BJ (cell line): Measurements from ENCODE around the gene RPL10A. TPM values are rescaled to one million over a fixed set of nuclear protein-coding genes. Genes with fewer than 3 reads are reported as not detected.
"Not testable (repeated sequence)": the region's sequence is repeated elsewhere in the genome, so short reads cannot be mapped to it uniquely, and the experiment has no call there.

Source experiments
- CTCF ChIA-PET: fragments of 350-600 bp; formaldehyde crosslinking; extraction: SDS; loops from one replicate; lab custom pipeline; 2021; ENCODE audit warnings: antibody characterized with exemption, inconsistent platforms; lab: Yijun Ruan, JAX
- POLR2A ChIA-PET: fragments of 300-600 bp; sonication (Branson Sonifier 250); formaldehyde crosslinking; extraction: SDS; loops from one replicate; lab custom pipeline; 2021; ENCODE audit warnings: antibody characterized with exemption; lab: Charles Lee
- DNase-seq: peaks from one replicate; pipeline ENCODE4 v3.0.0-alpha.2; 2011; ENCODE audit warnings: low read depth
- H3K27me3 ChIP-seq: 2 replicates; pipeline ENCODE4 v1.6.0; 2011; ENCODE audit warnings: low read length; ENCODE audit not compliant: control insufficient read depth, insufficient read depth
- H3K36me3 ChIP-seq: 2 replicates; pipeline ENCODE4 v1.5.1; 2011; ENCODE audit warnings: low read length; ENCODE audit not compliant: control insufficient read depth, insufficient read depth
- H3K4me3 ChIP-seq: 2 replicates; pipeline ENCODE4 v1.5.1; 2011; ENCODE audit warnings: low read depth, mild to moderate bottlenecking, control low read depth, low read length
- polyA plus RNA-seq: library from polyadenylated mRNA; depleted of rRNA; stranded (reverse); fragments of >200 nt; gene quantifications from 2 replicates; pipeline ENCODE4 v1.2.3, GENCODE V29; 2011
- TF ChIP-seq, protein P1 (sequence below): IDR thresholded peaks from 2 replicates; pipeline ENCODE4 v1.5.1; 2011; ENCODE audit warnings: low read depth, mild to moderate bottlenecking, control low read depth, inconsistent platforms, low read length, moderate library complexity; ENCODE audit not compliant: insufficient read depth

Gene RPL10A
- polyA plus RNA-seq, 1 experiment = 2,524 TPM

DNA sequence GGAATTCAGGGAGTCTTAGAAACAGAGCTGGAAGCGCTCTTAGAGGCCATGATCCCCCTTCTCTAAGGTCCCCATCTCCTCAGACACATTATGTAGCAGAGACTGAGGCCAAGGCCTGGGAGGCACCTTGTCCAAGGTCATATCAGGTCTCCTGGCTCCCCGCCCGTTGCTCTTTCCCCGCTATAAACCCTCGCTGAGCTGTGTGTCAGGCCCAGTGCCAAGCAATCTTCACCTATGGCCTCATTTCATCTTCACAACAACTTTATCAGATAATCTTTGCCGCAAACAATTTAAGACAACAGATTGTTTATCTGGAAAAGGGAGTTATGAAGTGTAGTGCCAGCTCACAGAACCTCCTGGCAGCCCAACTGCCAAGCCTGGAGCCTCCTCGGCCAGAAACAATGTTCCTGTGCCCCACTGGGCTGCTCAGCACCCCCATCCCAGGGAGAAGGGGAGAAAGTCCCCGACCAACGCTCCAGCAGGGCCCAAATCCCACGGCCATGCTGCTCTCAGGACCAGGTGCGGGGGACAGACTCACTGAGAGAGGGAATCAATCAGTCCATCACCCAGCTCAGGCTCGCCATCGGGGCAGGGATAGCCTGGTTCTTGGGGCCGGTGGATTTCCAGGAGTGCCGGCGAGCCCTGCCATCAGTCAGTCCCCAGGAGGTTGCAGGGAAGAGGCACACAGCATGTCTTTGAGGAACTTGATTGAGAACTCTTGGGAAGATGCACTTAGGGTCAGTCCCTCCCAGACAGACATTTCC, 32.9 kb upstream of the RPL10A start:
- H3K27me3 ChIP-seq = no peaks in the 10 kb centered on the region
- POLR2A ChIA-PET = no interaction called here
- DNase-seq = no peak
- H3K36me3 ChIP-seq = no peaks in the 10 kb centered on the region
- CTCF ChIA-PET = interaction anchor here (0.7 to 4.2 kb wide), 4 partner anchors 9 to 30 kb away, joined by 3 to 24 read pairs (median 3); no protein-coding TSS in a partner anchor
- TF ChIP-seq, protein P1, sequence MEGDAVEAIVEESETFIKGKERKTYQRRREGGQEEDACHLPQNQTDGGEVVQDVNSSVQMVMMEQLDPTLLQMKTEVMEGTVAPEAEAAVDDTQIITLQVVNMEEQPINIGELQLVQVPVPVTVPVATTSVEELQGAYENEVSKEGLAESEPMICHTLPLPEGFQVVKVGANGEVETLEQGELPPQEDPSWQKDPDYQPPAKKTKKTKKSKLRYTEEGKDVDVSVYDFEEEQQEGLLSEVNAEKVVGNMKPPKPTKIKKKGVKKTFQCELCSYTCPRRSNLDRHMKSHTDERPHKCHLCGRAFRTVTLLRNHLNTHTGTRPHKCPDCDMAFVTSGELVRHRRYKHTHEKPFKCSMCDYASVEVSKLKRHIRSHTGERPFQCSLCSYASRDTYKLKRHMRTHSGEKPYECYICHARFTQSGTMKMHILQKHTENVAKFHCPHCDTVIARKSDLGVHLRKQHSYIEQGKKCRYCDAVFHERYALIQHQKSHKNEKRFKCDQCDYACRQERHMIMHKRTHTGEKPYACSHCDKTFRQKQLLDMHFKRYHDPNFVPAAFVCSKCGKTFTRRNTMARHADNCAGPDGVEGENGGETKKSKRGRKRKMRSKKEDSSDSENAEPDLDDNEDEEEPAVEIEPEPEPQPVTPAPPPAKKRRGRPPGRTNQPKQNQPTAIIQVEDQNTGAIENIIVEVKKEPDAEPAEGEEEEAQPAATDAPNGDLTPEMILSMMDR = no peak
- H3K4me3 ChIP-seq = no peak overlapping the region

DNA sequence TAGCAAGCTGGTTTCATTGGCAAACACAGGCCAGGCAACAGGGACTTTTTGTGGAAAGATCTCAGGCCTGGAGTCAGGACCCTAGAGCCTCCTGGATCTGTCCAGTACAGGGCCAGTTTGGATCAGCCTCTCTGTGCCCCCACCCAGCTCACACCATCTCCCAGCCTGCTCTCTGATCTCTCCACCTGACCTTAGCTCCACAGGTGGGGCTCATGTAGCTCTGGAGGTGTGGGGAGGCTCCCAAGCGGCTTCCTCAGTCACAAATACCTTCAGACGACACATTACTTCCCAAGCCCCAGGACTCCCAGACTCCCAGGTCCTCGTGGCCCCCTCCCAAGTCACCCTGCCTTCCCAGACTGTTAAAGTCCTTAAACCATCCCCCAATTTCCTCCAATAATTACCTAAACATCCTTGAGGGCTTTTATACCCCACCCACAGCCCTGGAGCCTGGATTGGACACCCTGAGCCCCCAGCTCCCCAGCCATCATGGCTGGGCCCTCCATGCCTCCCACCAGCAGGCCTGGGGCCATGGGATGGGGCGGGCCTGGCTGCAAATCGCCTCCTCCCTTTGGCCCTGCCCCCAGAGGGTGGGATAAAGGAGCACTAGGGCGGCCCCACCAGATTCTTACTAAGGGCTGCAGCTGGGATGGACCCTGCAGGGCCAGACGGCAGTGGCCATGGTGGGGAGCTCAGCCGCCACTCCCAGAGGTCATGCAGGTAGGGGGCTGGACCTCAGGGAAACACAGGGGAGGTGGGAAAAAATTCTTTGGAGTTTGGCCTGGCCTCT, 31.9 kb upstream of the RPL10A start:
- POLR2A ChIA-PET = no interaction called here
- H3K36me3 ChIP-seq = no peaks in the 10 kb centered on the region
- TF ChIP-seq, protein P1 = no peak
- no peaks in the 10 kb centered on the region for H3K27me3 ChIP-seq
- H3K4me3 ChIP-seq = no peak overlapping the region
- CTCF ChIA-PET = interaction anchor here (1.1 to 4.2 kb wide), 2 partner anchors 12 to 29 kb away, joined by 3 to 24 read pairs; no protein-coding TSS in a partner anchor
- DNase-seq = no peak

DNA sequence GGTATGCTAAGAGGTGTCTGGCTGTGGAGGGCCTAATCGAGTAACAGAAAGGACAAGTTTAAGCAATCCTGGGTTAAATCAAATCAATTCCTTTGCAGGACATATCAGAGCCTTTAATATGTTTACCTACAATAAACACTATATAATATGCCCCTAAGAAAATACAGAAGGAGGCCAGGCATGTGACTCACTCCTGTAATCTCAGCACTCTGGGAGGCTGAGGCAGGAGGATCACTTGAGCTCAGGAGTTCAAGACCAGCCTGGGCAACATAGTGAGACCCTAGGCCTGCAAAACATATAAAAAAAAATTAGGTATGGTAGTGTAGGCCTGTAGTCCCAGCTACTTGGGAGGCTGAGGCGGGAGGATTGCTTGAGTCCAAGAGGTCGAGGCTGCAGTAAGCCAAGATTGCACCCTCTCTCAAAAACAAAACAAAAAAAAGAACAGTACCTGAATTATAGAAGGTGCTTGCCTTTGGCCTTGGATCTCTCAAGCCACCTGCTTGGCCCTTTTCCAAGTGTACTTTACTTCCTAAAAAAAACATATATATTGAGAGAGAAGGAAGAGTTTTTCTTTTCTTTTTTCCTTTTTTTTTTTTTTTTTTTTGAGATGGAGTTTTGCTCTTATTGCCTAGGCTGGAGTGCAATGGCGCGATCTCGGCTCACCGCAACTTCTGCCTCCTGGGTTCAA, 29.7 kb upstream of the RPL10A start:
- H3K27me3 ChIP-seq, DNase-seq, H3K36me3 ChIP-seq, POLR2A ChIA-PET, H3K4me3 ChIP-seq: not testable (repeated sequence)
- CTCF ChIA-PET = interaction anchor here (1.0 to 4.2 kb wide), 5 partner anchors 10 to 96 kb away, joined by 3 to 24 read pairs (median 4); no protein-coding TSS in a partner anchor

DNA sequence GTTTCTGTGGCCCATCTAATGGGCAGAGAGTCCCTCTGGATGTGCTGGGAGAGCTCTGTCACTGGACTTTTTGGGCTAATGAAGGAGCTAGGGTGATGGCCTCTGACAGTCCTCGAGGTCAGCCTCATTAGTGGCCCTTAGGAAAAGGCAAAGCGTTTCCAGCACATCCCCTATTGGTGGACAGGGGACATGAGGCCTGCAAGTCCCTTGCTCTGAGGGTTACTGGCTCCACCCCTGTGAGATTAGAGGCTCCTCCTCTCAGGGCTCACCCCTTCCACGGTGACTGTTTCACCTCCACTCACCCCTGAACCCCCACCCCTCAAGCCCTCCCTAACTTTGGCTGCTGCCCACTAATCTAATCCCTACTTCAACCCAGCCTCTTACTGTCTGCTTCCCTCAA, 28.9 kb upstream of the RPL10A start:
- CTCF ChIA-PET = interaction anchor here (1.4 to 2.6 kb wide), 3 partner anchors 10 to 20 kb away, joined by 3 to 6 read pairs (median 6); no protein-coding TSS in a partner anchor
- TF ChIP-seq, protein P1 = no peak
- POLR2A ChIA-PET = no interaction called here
- no peaks in the 10 kb centered on the region for H3K27me3 ChIP-seq
- no peak for DNase-seq
- H3K4me3 ChIP-seq = no peak overlapping the region
- H3K36me3 ChIP-seq = no peaks in the 10 kb centered on the region

DNA sequence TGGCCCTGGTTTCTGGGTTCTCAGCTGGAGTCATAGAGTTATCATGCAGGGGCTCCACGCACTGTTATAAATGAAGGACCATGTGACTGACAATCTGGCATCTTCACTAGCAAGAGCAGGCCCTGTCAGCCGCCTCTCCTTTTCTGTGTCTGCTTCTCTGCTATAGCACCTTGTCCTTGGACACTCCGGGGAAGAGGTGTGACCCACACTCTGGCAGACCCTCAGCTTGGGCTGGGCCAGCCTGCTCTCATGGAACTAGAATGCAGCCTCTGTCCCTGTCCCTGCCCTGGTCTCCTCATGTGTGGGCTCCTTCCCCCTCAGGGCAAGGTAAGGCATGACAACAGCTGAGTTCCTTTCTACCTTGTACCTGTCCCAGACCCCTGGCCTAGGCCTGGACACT, 27.0 kb upstream of the RPL10A start:
- no peak for DNase-seq
- POLR2A ChIA-PET = no interaction called here
- CTCF ChIA-PET = interaction anchor here (1.1 to 2.6 kb wide), 2 partner anchors 8 to 22 kb away, joined by 5 to 6 read pairs; no protein-coding TSS in a partner anchor
- TF ChIP-seq, protein P1 = no peak
- no peak overlapping the region for H3K4me3 ChIP-seq
- no peaks in the 10 kb centered on the region for H3K27me3 ChIP-seq
- H3K36me3 ChIP-seq = no peaks in the 10 kb centered on the region
